Ovary (tissue), 9 donors: Measurements from ENCODE around the gene MARCKSL1. TPM values are rescaled to one million over a fixed set of nuclear protein-coding genes. Genes with fewer than 3 reads are reported as not detected.

Experiments
- DNase-seq, 5 donors: peaks; one replicate each; pipeline ENCODE4 v3.0.0-alpha.2; 2019 to 2020
- H3K27ac ChIP-seq, 2 donors: fragments of 200-600 bp; one replicate each; pipeline versions ENCODE4 v1.5.1 to v1.8.0; 2019 to 2022
- H3K27me3 ChIP-seq: fragments of 200-600 bp; one replicate; pipeline ENCODE4 v1.8.0; 2022
- H3K36me3 ChIP-seq: fragments of 200-600 bp; sonication (generic); one replicate; pipeline ENCODE4 v1.5.1; 2019
- H3K4me1 ChIP-seq: one replicate; pipeline ENCODE4 v1.8.1; 2013; ENCODE audit warnings: mild to moderate bottlenecking, moderate library complexity; ENCODE audit not compliant: insufficient read depth
- H3K4me3 ChIP-seq: fragments of 200-600 bp; sonication (generic); one replicate; pipeline ENCODE4 v1.5.1; 2017
- H3K9me3 ChIP-seq, 2 donors: fragments of 200-600 bp in 1 of 2; sonication (generic) in 1 of 2; one replicate each; pipeline versions ENCODE4 v1.5.1 to v1.8.1; 2013 to 2019; ENCODE audit warnings: mild to moderate bottlenecking in 1 of 2, moderate library complexity in 1 of 2
- CTCF ChIP-seq, 3 donors: fragments of 450-650 bp in 2 of 3; fragments of 200-600 bp in 1 of 3; IDR thresholded peaks; one replicate each; pipeline versions ENCODE4 v1.5.1 to v1.8.0; 2016 to 2022; ENCODE audit warnings: antibody characterized with exemption in 3 of 3, mild to moderate bottlenecking in 1 of 3
- EP300 ChIP-seq: sonication (generic); formaldehyde crosslinking; IDR thresholded peaks from one replicate; pipeline ENCODE4 v1.6.1; 2017; ENCODE audit warnings: antibody characterized with exemption
- POLR2A ChIP-seq: fragments of 450-650 bp; IDR thresholded peaks from one replicate; pipeline ENCODE4 v1.6.1; 2017; ENCODE audit warnings: antibody characterized with exemption, mild to moderate bottlenecking, moderate library complexity
- WGBS, 3 donors: extraction: QIAGEN DNeasy Blood & Tissue Kit in 1 of 3; methylation state at CpG; one replicate each; pipeline versions ENCODE4 v1.1.5 to v1.1.7; 2013 to 2017; 5-methylcytosine and 5-hydroxymethylcytosine counted together
- intact Hi-C, 4 donors: fragments of 100-400 bp; cut with DNase I; formaldehyde crosslinking; loops; one replicate each; pipeline versions ENCODE4 v1.11.0 to v1.15.1; 2022 to 2023
- polyA plus RNA-seq, 2 donors: library from polyadenylated mRNA; stranded (reverse); fragments of 200-250 nt in 1 of 2; fragments of 350-450 nt in 1 of 2; fragmentation: Illumina TruSeq in 1 of 2; extraction: RNeasy Lipid Tissue Mini Kit (QIAGEN cat#74804) in 1 of 2; gene quantifications; one replicate each; pipeline ENCODE4 v1.2.3, GENCODE V29; 2013 to 2014
- total RNA-seq, 7 donors: library from RNA; depleted of rRNA in 2 of 7; stranded (reverse); fragments of >200 nt in 2 of 7; fragmentation: NEBNext Ultra II Directional in 3 of 7; extraction: Animal tissue kit (Norgen Biotek cat#: 25700) in 3 of 7; gene quantifications; one replicate each; pipeline versions ENCODE4 v1.1.0 to v1.2.4, GENCODE V29; 2016 to 2023
- donor health status: DM: no; HTN: no; CAD: no; lungs with moderate emphysema.
- donor health status: DM: no; HTN: no; CAD: no.
- donor health status: Bipolar disorder and iron deficiency.
- donor health status: DM: yes; HTN: yes; CAD: no.
- donor health status: DM: no; HTN: no; CAD: no.
- donor health status: DM: yes; HTN: yes; CAD: no.

MARCKSL1 gene
- total and polyA plus RNA-seq, 9 donors, result 105 to 667 (median 298) TPM

DNA sequence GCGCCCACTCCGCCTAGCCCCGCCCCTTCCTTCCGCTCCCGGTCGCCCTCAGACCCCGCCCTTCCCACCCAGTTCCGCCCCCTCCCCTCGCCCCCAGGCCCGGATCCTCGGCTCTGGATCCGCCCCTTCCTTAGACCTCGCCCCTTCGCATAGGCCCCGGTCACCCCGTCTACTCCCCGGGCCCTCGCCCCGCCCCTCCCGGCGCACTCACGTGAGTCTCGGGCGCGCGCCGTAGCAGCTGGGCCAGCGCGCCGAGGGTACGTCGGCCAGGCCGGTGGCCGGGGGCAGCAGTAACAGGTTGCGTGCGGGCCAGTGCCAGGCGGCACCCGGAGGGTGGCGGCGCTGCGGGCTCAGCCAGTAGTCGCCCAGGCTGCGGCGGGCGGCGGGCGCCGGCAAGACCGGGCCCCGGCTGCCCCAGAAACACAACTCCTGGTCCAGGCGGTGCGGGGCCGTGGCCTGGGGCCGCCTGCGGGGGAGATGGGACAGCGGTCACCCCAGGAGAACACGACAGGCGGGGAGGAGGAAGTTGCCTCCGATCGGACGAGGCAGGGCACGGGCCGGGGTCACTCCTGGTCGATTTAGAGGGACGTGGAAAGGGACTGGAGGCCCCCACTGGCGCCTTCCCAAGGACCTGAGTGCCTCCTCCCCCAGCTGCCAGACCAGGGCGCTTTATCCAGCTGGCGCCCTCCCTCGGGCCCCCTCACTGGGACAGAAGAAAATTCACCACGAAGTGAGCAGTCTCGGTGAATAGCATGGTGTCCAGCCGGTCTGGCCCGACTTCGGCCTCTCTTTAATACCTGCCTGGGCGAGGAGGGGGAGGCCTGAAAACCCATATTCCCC lies 15.6 kb upstream of the MARCKSL1 start:
- Histone ChIP-seq H3K9me3 (no peaks in the 10 kb centered on the region), H3K27ac (peak overlapping the region; percentile 90 to 94), H3K36me3 (no peaks in the 10 kb centered on the region), H3K4me3 (peak overlapping the region; percentile 52), H3K4me1 (peaks cover 24% of the 10 kb centered on the region), H3K27me3 (no peaks in the 10 kb centered on the region)
- DNase-seq, result peak; percentile 95 to 96 (median 96)
- intact Hi-C loops, result no loop called here
- WGBS, 3 donors, result 0 to 1% (median 0%) methylated on average over 7 to 75 of the region's 75 CpGs
- peak; percentile 95 for TF ChIP-seq POLR2A
- no peak for TF ChIP-seq CTCF (IDR thresholded peaks at IDR 0.05)

GRCh38 chr1:32350785-32351398 lies 14.9 kb upstream of the MARCKSL1 start:
- peaks cover 26% of the 10 kb centered on the region for H3K4me1 ChIP-seq

GRCh38 chr1:32349211-32349708 lies 13.2 kb upstream of the MARCKSL1 start:
- TF ChIP-seq POLR2A, result no peak
- TF ChIP-seq EP300, result no peak
- no peak for TF ChIP-seq CTCF (IDR thresholded peaks at IDR 0.05)
- Histone ChIP-seq H3K4me3 (no peak overlapping the region), H3K27ac (no peak overlapping the region), H3K9me3 (no peaks in the 10 kb centered on the region), H3K27me3 (no peaks in the 10 kb centered on the region), H3K4me1 (peaks cover 17% of the 10 kb centered on the region), H3K36me3 (no peaks in the 10 kb centered on the region)
- WGBS, 3 donors, result 52 to 55% (median 52%) methylated on average over 8 of the region's 8 CpGs
- peak in 1 of 5 donors; percentile 39 for DNase-seq
- intact Hi-C loops, result no loop called here

More at GRCh38 chr1:32350785-32351398, 14.9 kb upstream of the MARCKSL1 start:
- intact Hi-C loops, result no loop called here
- peak overlapping the region; percentile 52 for H3K4me3 ChIP-seq
- H3K36me3 ChIP-seq, result no peaks in the 10 kb centered on the region
- peak overlapping the region; percentile 90 to 94 for H3K27ac ChIP-seq
- 19 to 28% (median 21%) methylated on average over 26 to 28 of the region's 28 CpGs for WGBS, 3 donors
- H3K27me3 ChIP-seq, result no peaks in the 10 kb centered on the region
- TF ChIP-seq POLR2A (no peak), EP300 (no peak), CTCF (IDR thresholded peaks at IDR 0.05) (peak; percentile 16 to 54 (median 44))
- DNase-seq, result peak; percentile 82 to 89 (median 88)
- H3K9me3 ChIP-seq, result no peaks in the 10 kb centered on the region

- peaks cover 1% of the 10 kb centered on the region for H3K4me1 ChIP-seq
- peak in 1 of 5 donors; percentile 33 for DNase-seq
- 86 to 92% (median 88%) methylated on average over 9 of the region's 9 CpGs for WGBS, 3 donors
Observed at GRCh38 chr1:32346532-32347157, 10.6 kb upstream of the MARCKSL1 start.

More at GRCh38 chr1:32346532-32347157, 10.6 kb upstream of the MARCKSL1 start:
- no peak for TF ChIP-seq EP300
- no peak for TF ChIP-seq POLR2A
- no peak for TF ChIP-seq CTCF (IDR thresholded peaks at IDR 0.05)
- Histone ChIP-seq H3K4me3 (no peak overlapping the region), H3K27ac (peak overlapping the region; percentile 37 to 77), H3K36me3 (no peaks in the 10 kb centered on the region), H3K27me3 (no peaks in the 10 kb centered on the region), H3K9me3 (no peaks in the 10 kb centered on the region)
- intact Hi-C loops, result no loop called here
